ENCODE results near the gene DCDC2C.

- TF ChIP-seq GATA3 (IDR thresholded peaks at IDR 0.05; ENCODE audit: low read depth, low read length) (no peak), GATA2 (IDR thresholded peaks at IDR 0.05; ENCODE audit: low read depth, low read length) (no peak)
Measured at GRCh38 chr2:3696545-3696944, 6.8 kb upstream of the DCDC2C start.

Data from SH-SY5Y (cell line).